CD4-positive, alpha-beta T cell (primary cell): ENCODE data around the gene STRN3. TPM values are rescaled to one million over a fixed set of nuclear protein-coding genes. Genes with fewer than 3 reads are reported as not detected.
A peak's percentile ranks its signal among the peaks of the same experiment; 100 is the strongest.
"Not testable (repeated sequence)": the region's sequence is repeated elsewhere in the genome, so short reads cannot be mapped to it uniquely, and the experiment has no call there.

Experiments
- ATAC-seq: fragments of 200-7000 bp; cut with Tn5 transposase; one replicate; pipeline ENCODE4 v1.10.0; 2022; ENCODE audit warnings: mild to moderate bottlenecking; ENCODE audit not compliant: poor library complexity
- CTCF ChIA-PET: fragments of 350-600 bp; sonication (Branson Sonifier 250); formaldehyde crosslinking; loops from one replicate; lab custom pipeline; 2021; ENCODE audit warnings: antibody characterized with exemption, inconsistent platforms; lab: Charles Lee
- POLR2A ChIA-PET: fragments of 350-600 bp; sonication (Branson Sonifier 250); formaldehyde crosslinking; loops from one replicate; lab custom pipeline; 2021; ENCODE audit warnings: antibody characterized with exemption, inconsistent platforms; lab: Charles Lee
- DNase-seq, 14 experiments: peaks; one replicate each; pipeline ENCODE4 v3.0.0-alpha.2; 2013 to 2020; ENCODE audit warnings: mixed read lengths in 2 of 14
- H3K27ac ChIP-seq, 2 donors: one replicate each; pipeline versions ENCODE4 v1.5.1 to v1.7.0; 2013; ENCODE audit warnings: low read length in 2 of 2, low read depth in 1 of 2, mild to moderate bottlenecking in 1 of 2
- H3K27me3 ChIP-seq, 2 experiments: 1 replicate in 1 of 2; 2 replicates in 1 of 2; pipeline versions ENCODE4 v1.6.1 to v1.7.0; 2013; ENCODE audit warnings: low read length in 2 of 2, control low read depth in 1 of 2, mild to moderate bottlenecking in 1 of 2, moderate library complexity in 1 of 2; ENCODE audit not compliant: insufficient read depth in 2 of 2, control insufficient read depth in 1 of 2
- H3K36me3 ChIP-seq: one replicate; pipeline ENCODE4 v1.6.1; 2013; ENCODE audit warnings: low read length, control low read depth; ENCODE audit not compliant: insufficient read depth
- H3K4me1 ChIP-seq: one replicate; pipeline ENCODE4 v1.6.1; 2013; ENCODE audit warnings: low read length, control low read depth; ENCODE audit not compliant: insufficient read depth
- H3K4me3 ChIP-seq: one replicate; pipeline ENCODE4 v1.5.1; 2013; ENCODE audit warnings: mild to moderate bottlenecking, low read length, moderate library complexity
- H3K9me3 ChIP-seq, 2 experiments: 1 replicate in 1 of 2; 2 replicates in 1 of 2; pipeline versions ENCODE4 v1.6.1 to v1.7.0; 2013; ENCODE audit warnings: low read length in 2 of 2, mild to moderate bottlenecking in 2 of 2, control low read depth in 1 of 2, moderate library complexity in 1 of 2; ENCODE audit not compliant: control insufficient read depth in 1 of 2, insufficient read depth in 1 of 2
- H3K27ac Mint-ChIP-seq: one replicate; pipeline ENCODE4 v1.8.0; 2020; ENCODE audit warnings: mixed read lengths
- H3K27me3 Mint-ChIP-seq: one replicate; pipeline ENCODE4 v1.8.0; 2021; ENCODE audit warnings: mixed read lengths
- H3K36me3 Mint-ChIP-seq: one replicate; pipeline ENCODE4 v1.8.0; 2021; ENCODE audit warnings: low read depth, mixed read lengths
- H3K4me1 Mint-ChIP-seq: one replicate; pipeline ENCODE4 v1.8.0; 2021; ENCODE audit warnings: low read depth, mixed read lengths
- H3K4me3 Mint-ChIP-seq: one replicate; pipeline ENCODE4 v1.8.0; 2020; ENCODE audit warnings: mild to moderate bottlenecking, mixed read lengths
- H3K9me3 Mint-ChIP-seq: one replicate; pipeline ENCODE4 v1.8.0; 2020; ENCODE audit warnings: mixed read lengths
- intact Hi-C, 2 experiments: fragments of 100-400 bp; cut with DNase I in 1 of 2; cut with micrococcal nuclease in 1 of 2; formaldehyde crosslinking; loops; one replicate each; pipeline versions ENCODE4 v1.15.1 to v1.9.0; 2023 to 2025; cut with DNase I, micrococcal nuclease
- total RNA-seq, 174 experiments: library from RNA in 2 of 174; stranded (reverse) in 2 of 174; gene quantifications; one replicate each; pipeline ENCODE4 v1.2.3 and lab custom pipeline; 2021 to 2026
- TF ChIP-seq, protein P1 (sequence below): fragments of 200-600 bp; IDR thresholded peaks from one replicate; pipeline ENCODE4 v1.8.0; 2022; ENCODE audit warnings: antibody characterized with exemption, mild to moderate bottlenecking

Gene STRN3
- total RNA-seq, 2 experiments from 2014 or later, result 15.1 to 16.9 TPM

DNA sequence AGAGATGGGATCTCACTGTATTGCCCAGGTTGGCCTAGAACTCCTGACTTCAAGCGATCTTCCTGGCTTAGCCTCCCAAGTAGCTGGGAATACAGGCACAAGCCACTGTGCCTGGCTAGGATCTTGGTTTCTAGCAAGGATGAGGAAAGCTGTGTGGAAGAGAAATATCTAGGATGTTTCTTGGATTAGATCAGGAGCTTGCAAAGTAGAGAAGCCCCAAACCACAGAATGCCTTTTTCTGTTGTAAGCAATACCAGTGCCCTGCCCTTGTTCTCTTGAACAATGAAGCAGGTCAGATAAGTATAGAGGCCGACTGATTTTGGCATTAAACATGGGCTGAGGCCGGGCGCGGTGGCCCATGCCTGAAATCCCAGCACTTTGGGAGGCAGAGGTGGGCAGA lies 44.3 kb upstream of the STRN3 start:
- H3K36me3 Mint-ChIP-seq, result peaks cover 70% of the 10 kb centered on the region
- peaks cover 0 to 4% of the 10 kb centered on the region in 2 experiments for H3K9me3 ChIP-seq
- H3K36me3 ChIP-seq, result peaks cover 26% of the 10 kb centered on the region
- ChIA-PET CTCF (no interaction called here), POLR2A (no interaction called here)
- H3K4me3 ChIP-seq, result no peak overlapping the region
- no peak overlapping the region for H3K4me3 Mint-ChIP-seq
- no peaks in the 10 kb centered on the region for H3K4me1 ChIP-seq
- DNase-seq (no peak), ATAC-seq (no peak)
- no peaks in the 10 kb centered on the region for H3K27me3 ChIP-seq
- no peaks in the 10 kb centered on the region for H3K4me1 Mint-ChIP-seq
- TF ChIP-seq, protein P1, sequence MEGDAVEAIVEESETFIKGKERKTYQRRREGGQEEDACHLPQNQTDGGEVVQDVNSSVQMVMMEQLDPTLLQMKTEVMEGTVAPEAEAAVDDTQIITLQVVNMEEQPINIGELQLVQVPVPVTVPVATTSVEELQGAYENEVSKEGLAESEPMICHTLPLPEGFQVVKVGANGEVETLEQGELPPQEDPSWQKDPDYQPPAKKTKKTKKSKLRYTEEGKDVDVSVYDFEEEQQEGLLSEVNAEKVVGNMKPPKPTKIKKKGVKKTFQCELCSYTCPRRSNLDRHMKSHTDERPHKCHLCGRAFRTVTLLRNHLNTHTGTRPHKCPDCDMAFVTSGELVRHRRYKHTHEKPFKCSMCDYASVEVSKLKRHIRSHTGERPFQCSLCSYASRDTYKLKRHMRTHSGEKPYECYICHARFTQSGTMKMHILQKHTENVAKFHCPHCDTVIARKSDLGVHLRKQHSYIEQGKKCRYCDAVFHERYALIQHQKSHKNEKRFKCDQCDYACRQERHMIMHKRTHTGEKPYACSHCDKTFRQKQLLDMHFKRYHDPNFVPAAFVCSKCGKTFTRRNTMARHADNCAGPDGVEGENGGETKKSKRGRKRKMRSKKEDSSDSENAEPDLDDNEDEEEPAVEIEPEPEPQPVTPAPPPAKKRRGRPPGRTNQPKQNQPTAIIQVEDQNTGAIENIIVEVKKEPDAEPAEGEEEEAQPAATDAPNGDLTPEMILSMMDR, result no peak
- intact Hi-C loops, result no loop called here
- no peaks in the 10 kb centered on the region for H3K27me3 Mint-ChIP-seq
- H3K27ac Mint-ChIP-seq, result no peak overlapping the region
- H3K27ac ChIP-seq, result no peak overlapping the region
- no peaks in the 10 kb centered on the region for H3K9me3 Mint-ChIP-seq

DNA sequence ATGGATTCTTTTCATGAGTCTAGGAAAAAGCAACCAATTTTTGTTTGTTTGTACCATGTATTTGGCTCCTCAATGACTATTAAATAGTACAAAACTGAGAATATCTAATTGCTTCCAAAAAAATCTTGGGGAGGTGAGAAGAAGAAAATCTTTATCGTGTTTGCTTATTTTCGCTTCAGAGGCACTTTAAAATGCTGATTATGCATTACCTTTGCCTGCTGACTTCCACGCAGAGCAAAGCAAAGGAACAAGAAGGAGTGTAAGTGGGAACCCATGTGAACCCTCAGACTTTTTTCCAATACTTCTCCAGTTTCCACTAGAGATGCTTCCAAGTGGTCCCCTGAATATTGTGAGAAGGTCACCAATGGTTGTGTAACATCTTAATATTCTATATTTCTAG lies 43.2 kb upstream of the STRN3 start:
- H3K27ac Mint-ChIP-seq, result no peak overlapping the region
- intact Hi-C loops, result no loop called here
- DNase-seq (no peak), ATAC-seq (no peak)
- Histone ChIP-seq H3K27ac (no peak overlapping the region), H3K27me3 (no peaks in the 10 kb centered on the region), H3K9me3 (peaks cover 0 to 2% of the 10 kb centered on the region in 2 experiments), H3K36me3 (peaks cover 18% of the 10 kb centered on the region), H3K4me3 (no peak overlapping the region), H3K4me1 (no peaks in the 10 kb centered on the region)
- POLR2A ChIA-PET, result no interaction called here
- no peaks in the 10 kb centered on the region for H3K9me3 Mint-ChIP-seq
- TF ChIP-seq, protein P1, result no peak
- H3K4me1 Mint-ChIP-seq, result no peaks in the 10 kb centered on the region
- H3K36me3 Mint-ChIP-seq, result peaks cover 64% of the 10 kb centered on the region
- CTCF ChIA-PET, result no interaction called here
- no peak overlapping the region for H3K4me3 Mint-ChIP-seq
- no peaks in the 10 kb centered on the region for H3K27me3 Mint-ChIP-seq

DNA sequence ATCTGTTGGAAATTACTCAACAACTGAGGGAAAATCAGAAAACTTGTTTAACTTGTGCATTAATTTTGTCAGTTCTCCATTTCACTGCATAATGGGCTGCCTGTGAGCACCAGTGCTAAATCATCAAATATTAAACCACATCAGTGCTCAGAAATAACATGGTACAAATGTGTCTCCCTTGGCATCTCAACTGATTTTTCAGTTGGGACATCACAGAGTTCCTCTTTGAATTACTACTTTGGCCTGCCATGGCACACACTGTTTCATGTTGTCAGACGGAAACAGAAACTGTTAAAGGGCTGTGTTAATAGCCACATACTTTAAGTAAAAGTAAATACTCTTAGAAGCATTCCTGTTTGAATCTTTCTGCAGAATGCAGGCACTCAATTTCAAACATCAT lies 42.1 kb upstream of the STRN3 start:
- H3K9me3 Mint-ChIP-seq, result no peaks in the 10 kb centered on the region
- no peaks in the 10 kb centered on the region for H3K27me3 Mint-ChIP-seq
- Histone ChIP-seq H3K36me3 (peaks cover 11% of the 10 kb centered on the region), H3K27ac (no peak overlapping the region), H3K4me3 (no peak overlapping the region), H3K4me1 (no peaks in the 10 kb centered on the region), H3K27me3 (no peaks in the 10 kb centered on the region), H3K9me3 (no peaks in the 10 kb centered on the region)
- no peak overlapping the region for H3K4me3 Mint-ChIP-seq
- intact Hi-C loops, result no loop called here
- H3K36me3 Mint-ChIP-seq, result peaks cover 64% of the 10 kb centered on the region
- CTCF ChIA-PET, result no interaction called here
- TF ChIP-seq, protein P1, result no peak
- POLR2A ChIA-PET, result no interaction called here
- ATAC-seq (no peak), DNase-seq (peak in 1 of 14 experiments; percentile 10)
- no peaks in the 10 kb centered on the region for H3K4me1 Mint-ChIP-seq
- no peak overlapping the region for H3K27ac Mint-ChIP-seq

DNA sequence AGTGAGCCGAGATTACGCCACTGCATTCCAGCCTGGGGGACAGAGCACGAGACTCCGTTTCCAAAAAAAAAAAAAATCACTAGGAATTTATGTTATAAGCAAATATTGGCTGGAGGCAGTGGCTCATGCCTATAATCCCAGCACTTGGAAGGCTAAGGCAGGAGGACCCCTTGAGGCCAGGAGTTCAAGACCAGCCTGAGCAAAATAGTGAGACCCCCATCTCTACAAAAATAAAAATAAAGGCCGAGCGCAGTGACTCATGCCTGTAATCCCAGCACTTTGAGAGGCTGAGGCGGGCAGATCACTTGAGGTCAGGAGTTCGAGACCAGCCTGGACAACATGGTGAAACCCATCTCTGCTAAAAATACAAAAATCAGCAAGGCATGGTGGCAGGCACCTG lies 36.7 kb upstream of the STRN3 start:
- H3K9me3 Mint-ChIP-seq, H3K27ac ChIP-seq, H3K36me3 ChIP-seq, H3K27me3 ChIP-seq, H3K9me3 ChIP-seq, POLR2A ChIA-PET, H3K4me3 ChIP-seq, ATAC-seq, CTCF ChIA-PET, H3K27ac Mint-ChIP-seq, H3K4me3 Mint-ChIP-seq, H3K4me1 ChIP-seq, DNase-seq, intact Hi-C loops, H3K27me3 Mint-ChIP-seq: not testable (repeated sequence)
- H3K36me3 Mint-ChIP-seq, result peaks cover 15% of the 10 kb centered on the region
- H3K4me1 Mint-ChIP-seq, result peaks cover 12% of the 10 kb centered on the region
